ENCODE measurements around the gene KANSL1.

KANSL1 gene

GRCh38 chr17:46043606-46044005 is 149.6 kb downstream of the KANSL1 start:
- POLR2A ChIA-PET (ENCODE audit: low non-redundant PET) = no interaction called here
- H3K27ac ChIP-seq = no peak overlapping the region
- DNase-seq (ENCODE audit: low spot score) = no peak
- TF ChIP-seq CTCF (conservative IDR thresholded peaks at IDR 0.05; ENCODE audit: low read depth) = no peak
- CTCF ChIA-PET = interaction anchor here (0.8 to 1.6 kb wide), 8 partner anchors 14 to 149 kb away, joined by 3 to 11 read pairs (median 4); partner anchors contain the start of gene KANSL1

DNA sequence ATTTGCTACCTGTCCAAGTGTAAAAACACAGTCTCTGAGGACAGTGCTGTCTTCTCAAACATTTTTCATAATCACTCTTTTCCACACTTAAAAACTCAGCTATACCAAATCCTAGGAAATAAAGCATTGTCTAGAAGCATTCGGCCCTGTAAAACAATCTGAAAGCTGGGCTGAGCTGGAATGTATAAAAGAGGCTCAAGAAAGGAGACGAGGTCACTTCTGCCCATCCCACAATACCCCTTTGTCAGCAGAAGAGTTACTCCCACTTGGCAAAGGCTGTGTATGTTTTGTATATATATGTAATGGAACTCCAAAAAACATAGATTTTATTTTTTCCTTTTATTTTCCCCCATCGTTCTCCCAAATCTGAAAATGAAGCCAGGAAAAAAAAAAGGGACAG is 150.3 kb downstream of the KANSL1 start:
- no peak overlapping the region for H3K27ac ChIP-seq
- ChIA-PET POLR2A (ENCODE audit: low non-redundant PET) (no interaction called here), CTCF (interaction anchor here (0.6 kb wide), 1 partner anchor 766 kb away, joined by 3 read pairs; no protein-coding TSS in a partner anchor)
- no peak for TF ChIP-seq CTCF (conservative IDR thresholded peaks at IDR 0.05; ENCODE audit: low read depth)
- no peak for DNase-seq (ENCODE audit: low spot score)

- POLR2A ChIA-PET (ENCODE audit: low non-redundant PET) = no interaction called here
- CTCF ChIA-PET = no interaction called here
- H3K27ac ChIP-seq = no peak overlapping the region
- TF ChIP-seq CTCF (conservative IDR thresholded peaks at IDR 0.05; ENCODE audit: low read depth) = no peak
- DNase-seq (ENCODE audit: low spot score) = no peak
Observed at GRCh38 chr17:46042246-46042645, 151.0 kb downstream of the KANSL1 start.

DNA sequence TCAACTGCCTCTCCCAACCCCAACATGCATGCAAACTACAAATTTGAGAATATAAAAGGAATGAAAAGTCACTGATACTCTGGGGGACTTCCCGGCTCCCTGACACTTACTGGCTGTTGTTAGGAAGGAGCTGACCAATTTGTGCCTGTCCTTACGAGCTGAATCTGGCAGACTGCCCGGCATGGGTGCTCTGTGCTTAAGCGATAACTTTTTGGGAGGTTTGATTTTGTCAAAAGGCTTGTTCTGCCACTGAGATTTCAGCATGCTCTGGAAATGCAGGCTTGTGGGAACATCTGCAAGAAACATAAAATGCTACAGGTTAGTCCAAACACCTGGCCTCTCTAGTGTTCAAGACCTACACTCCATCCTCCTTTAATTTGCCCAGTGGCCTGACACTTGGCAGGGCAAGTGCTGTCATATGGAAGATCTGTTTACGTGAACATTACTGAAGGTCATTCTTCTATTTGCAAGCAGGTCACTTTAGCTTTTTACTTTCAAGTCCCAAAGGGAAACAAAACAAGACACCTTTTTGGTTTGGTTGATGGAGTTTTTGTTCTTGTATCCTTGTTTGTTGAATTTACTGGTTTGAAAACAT is 153.5 kb downstream of the KANSL1 start:
- POLR2A ChIA-PET (ENCODE audit: low non-redundant PET) = no interaction called here
- DNase-seq (ENCODE audit: low spot score) = no peak

DNA sequence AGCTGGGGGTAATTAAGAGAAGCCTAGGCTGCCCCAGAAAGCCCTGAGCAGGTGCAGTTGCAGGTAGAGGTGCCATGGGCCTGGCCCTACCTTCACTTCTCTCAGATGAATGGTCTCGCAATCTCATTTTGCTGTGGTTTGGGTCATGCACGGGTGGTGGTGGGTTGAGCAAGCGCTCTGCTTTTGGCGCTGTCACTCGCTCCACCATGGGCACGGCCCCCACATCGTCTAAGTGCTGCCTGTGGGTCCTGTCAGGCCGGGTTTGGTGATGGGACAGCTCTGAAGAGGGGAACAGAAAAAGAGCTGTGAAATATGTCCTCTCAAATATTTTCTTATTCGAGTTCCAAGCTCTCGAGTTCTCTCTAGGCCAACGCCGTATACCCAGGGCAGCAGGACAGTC is 154.3 kb downstream of the KANSL1 start:
- POLR2A ChIA-PET (ENCODE audit: low non-redundant PET) = no interaction called here
- no peak overlapping the region for H3K27ac ChIP-seq

More for the DNA sequence above, 153.5 kb downstream of the KANSL1 start:
- no peak for TF ChIP-seq CTCF (conservative IDR thresholded peaks at IDR 0.05; ENCODE audit: low read depth)
- H3K27ac ChIP-seq = no peak overlapping the region
- CTCF ChIA-PET = interaction anchor here (0.9 to 1.4 kb wide), 3 partner anchors 11 to 154 kb away, joined by 3 read pairs; no protein-coding TSS in a partner anchor

DNA sequence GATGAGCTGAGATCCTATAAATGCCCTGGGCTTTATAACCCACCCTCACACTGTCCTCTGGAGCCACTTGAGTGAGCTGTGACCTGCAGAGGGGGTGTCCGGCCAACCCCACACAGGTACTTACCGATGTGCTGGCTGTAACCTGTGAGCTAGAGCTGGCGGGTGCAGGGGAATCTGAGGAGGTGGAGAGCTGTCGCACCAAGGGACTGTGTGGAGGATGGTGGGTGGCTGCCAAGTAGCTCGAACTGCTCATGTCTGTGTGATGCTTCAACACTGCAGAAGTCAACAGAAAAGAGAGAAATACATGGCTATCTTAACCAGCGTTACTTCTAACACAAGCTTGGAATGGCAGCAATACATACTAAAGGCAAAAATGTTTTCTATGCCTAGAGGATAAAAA is 154.8 kb downstream of the KANSL1 start:
- POLR2A ChIA-PET (ENCODE audit: low non-redundant PET) = no interaction called here
- no peak overlapping the region for H3K27ac ChIP-seq
- CTCF ChIA-PET = interaction anchor here (0.9 kb wide), 1 partner anchor 10 kb away, joined by 3 read pairs; no protein-coding TSS in a partner anchor
- TF ChIP-seq CTCF (conservative IDR thresholded peaks at IDR 0.05; ENCODE audit: low read depth) = no peak
- DNase-seq (ENCODE audit: low spot score) = no peak

More for the DNA sequence above, 154.3 kb downstream of the KANSL1 start:
- TF ChIP-seq CTCF (conservative IDR thresholded peaks at IDR 0.05; ENCODE audit: low read depth) = no peak
- DNase-seq (ENCODE audit: low spot score) = no peak
- CTCF ChIA-PET = interaction anchor here (0.9 to 1.4 kb wide), 2 partner anchors 11 to 155 kb away, joined by 3 read pairs; no protein-coding TSS in a partner anchor

Data from RWPE1 (cell line).